LNCaP clone FGC (cell line): ENCODE results near the gene GNAT1.
A peak's percentile ranks its signal among the peaks of the same experiment; 100 is the strongest.

Source experiments
- DNase-seq: peaks from one replicate; pipeline ENCODE4 v3.0.0-alpha.2; 2011; ENCODE audit warnings: low read depth
- H3K4me3 ChIP-seq: 2 replicates; pipeline ENCODE4 v1.5.1; 2011; ENCODE audit warnings: mild to moderate bottlenecking, low read depth, low read length, control low read depth
- CTCF ChIP-seq: IDR thresholded peaks from 2 replicates; pipeline ENCODE4 v1.5.1; 2012; ENCODE audit warnings: mild to moderate bottlenecking; ENCODE audit not compliant: control insufficient read depth, insufficient read depth; ENCODE audit errors: extremely low read depth

GNAT1 gene

GRCh38 chr3:50245251-50245745 is 53.9 kb downstream of the GNAT1 start:
- H3K4me3 ChIP-seq = no peak overlapping the region
- no peak for DNase-seq
- TF ChIP-seq CTCF = no peak

- TF ChIP-seq CTCF = peak; percentile 96
- DNase-seq = peak; percentile 8
- H3K4me3 ChIP-seq = peak overlapping the region; percentile 33; the same call in 1 of the 2 replicates
These were observed 54.6 kb downstream of the GNAT1 start for GRCh38 chr3:50245831-50246516.

GRCh38 chr3:50246517-50246954 is 55.1 kb downstream of the GNAT1 start:
- no peak overlapping the region for H3K4me3 ChIP-seq
- no peak for DNase-seq
- TF ChIP-seq CTCF = no peak
